ENCODE measurements around the gene UTF1.

DNA sequence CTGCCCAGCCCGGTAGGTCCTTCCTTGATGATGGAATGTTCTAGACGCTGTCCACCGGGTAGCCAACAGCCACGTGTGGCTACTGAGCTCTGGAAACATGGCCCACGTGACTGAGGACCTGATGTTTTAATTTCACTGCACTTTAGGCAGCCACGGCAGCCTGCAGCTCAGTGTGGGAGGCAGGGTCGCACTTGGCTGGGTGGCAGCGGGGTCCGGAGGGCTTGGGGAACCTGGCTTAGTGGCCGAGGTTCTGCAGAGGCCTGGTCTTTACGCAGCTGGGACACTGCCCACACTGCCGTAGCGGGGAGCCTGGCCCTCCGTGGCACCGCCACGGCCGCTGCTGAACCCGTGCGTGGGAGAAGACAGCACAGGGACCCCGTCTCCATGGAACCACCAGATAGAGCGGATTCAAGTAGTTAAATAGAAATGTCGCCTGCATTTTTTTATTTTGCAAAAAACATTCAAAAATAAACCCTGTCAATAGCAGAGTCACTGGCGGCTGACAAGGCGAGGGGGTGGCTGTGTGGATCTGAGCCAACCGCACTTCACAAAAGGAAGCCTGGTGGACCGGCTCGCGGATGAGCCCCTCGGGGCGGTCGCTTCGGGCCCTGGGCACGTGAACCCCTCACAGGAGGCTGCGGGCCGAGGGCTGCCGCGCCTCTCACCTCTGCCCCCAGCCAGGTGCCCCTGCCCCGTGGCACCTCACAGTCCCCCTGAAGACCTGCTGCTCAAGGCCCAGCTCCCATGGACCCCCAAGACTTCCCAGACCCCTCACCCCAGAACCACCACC, 25.6 kb upstream of the UTF1 start:
- no peak for TF ChIP-seq EZH2 (IDR thresholded peaks at IDR 0.05; ENCODE audit: insufficient read depth, poor library complexity, severe bottlenecking)
- TF ChIP-seq EZH2phosphoT487 (IDR thresholded peaks at IDR 0.05; ENCODE audit: insufficient read depth, low read depth): no peak

Measured in GM23248 (cell line).